K562 (cell line): ENCODE results near the gene DDX5. TPM values are rescaled to one million over a fixed set of nuclear protein-coding genes. Genes with fewer than 3 reads are reported as not detected.

ENCODE experiments used
- ARID1B ChIP-seq: fragments of 450-650 bp; IDR thresholded peaks from 2 replicates; pipeline ENCODE4 v1.6.1; 2016; ENCODE audit warnings: antibody characterized with exemption, mild to moderate bottlenecking, inconsistent platforms
- C11orf30 ChIP-seq: fragments of 450-650 bp; IDR thresholded peaks from 2 replicates; pipeline ENCODE4 v1.6.1; 2016; ENCODE audit warnings: low read depth, mild to moderate bottlenecking
- HDAC1 ChIP-seq, 2 experiments: fragments of 450-650 bp; IDR thresholded peaks; 2 replicates each; pipeline ENCODE4 v1.6.1; 2016 to 2017; ENCODE audit warnings: inconsistent platforms in 1 of 2, mild to moderate bottlenecking in 1 of 2, moderate library complexity in 1 of 2
- NR4A1 ChIP-seq, 2 experiments: fragments of 250-450 bp in 1 of 2; fragments of 450-650 bp in 1 of 2; sonication (Bioruptor Pico) in 1 of 2; IDR thresholded peaks; 2 replicates each; pipeline versions ENCODE4 v1.4.0 to v1.6.1; 2016 to 2020; ENCODE audit warnings: mild to moderate bottlenecking in 2 of 2, missing compliant biosample characterization in 1 of 2, missing genetic modification characterization in 1 of 2, moderate library complexity in 1 of 2
- SMARCE1 ChIP-seq: fragments of 450-650 bp; IDR thresholded peaks from 2 replicates; pipeline ENCODE4 v1.7.1; 2016; ENCODE audit warnings: mild to moderate bottlenecking
- polyA plus RNA-seq, 8 experiments: library from polyadenylated mRNA; depleted of rRNA in 4 of 8; stranded (reverse) in 5 of 8; unstranded in 3 of 8; fragments of >200 nt; fragmentation: Nextera tagmentation in 2 of 8; fragmentation: Illumina TruSeq in 1 of 8; extraction: Ambion mirVana in 2 of 8; extraction: Trizol in 1 of 8; gene quantifications; 2 replicates each; pipeline versions ENCODE4 v1.2.1 to v1.2.3, GENCODE V29; 2011 to 2014; ENCODE audit warnings: inconsistent platforms in 1 of 8, missing spikeins in 1 of 8
- total RNA-seq, 7 experiments: library from RNA; depleted of rRNA in 6 of 7; stranded (reverse); fragments of >200 nt in 6 of 7; fragmentation: Illumina TruSeq in 2 of 7; extraction: Trizol in 2 of 7; gene quantifications; 2 replicates each; pipeline versions ENCODE4 v1.2.1 to v1.2.3, GENCODE V29; 2011 to 2021; ENCODE audit warnings: low replicate concordance in 1 of 7
- TF ChIP-seq, protein P1 (sequence below): fragments of 250-450 bp; sonication (Bioruptor Pico); IDR thresholded peaks from 2 replicates; pipeline ENCODE4 v1.5.0; 2021; ENCODE audit warnings: mild to moderate bottlenecking, borderline replicate concordance

DDX5 gene
- total and polyA plus RNA-seq, 9 of the 15 experiments (the other 6 are each of a cell fraction or from before 2014, with no cell fraction given): 306 to 1,639 (median 604) TPM

DNA sequence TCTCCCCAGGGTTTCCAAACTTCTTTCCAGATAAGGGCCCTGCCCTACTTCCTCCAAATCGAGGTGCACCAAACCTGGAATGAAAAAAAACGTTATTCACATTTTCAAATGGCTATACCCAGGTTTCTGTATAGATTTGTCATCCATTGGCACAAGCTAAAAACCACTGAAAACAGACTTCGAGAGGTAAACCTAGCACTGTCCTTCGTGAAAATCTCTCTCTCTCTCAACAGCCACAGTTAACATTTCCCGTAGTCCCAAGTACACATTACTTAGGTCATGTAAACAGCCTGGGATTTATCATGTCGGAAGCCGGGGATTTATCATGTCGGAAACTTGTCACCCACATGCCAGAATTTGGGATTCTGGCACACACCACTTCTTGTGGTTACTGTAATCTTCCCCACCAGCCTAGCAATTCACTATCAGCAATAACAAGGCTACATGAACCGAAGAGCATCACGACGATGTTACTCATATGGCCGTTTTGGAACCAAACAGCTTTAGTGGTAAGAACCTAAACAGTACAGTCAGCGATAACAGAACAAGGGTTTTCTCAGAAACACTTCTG lies 1.2 kb downstream of the DDX5 start (continued):
- TF ChIP-seq, protein P1, sequence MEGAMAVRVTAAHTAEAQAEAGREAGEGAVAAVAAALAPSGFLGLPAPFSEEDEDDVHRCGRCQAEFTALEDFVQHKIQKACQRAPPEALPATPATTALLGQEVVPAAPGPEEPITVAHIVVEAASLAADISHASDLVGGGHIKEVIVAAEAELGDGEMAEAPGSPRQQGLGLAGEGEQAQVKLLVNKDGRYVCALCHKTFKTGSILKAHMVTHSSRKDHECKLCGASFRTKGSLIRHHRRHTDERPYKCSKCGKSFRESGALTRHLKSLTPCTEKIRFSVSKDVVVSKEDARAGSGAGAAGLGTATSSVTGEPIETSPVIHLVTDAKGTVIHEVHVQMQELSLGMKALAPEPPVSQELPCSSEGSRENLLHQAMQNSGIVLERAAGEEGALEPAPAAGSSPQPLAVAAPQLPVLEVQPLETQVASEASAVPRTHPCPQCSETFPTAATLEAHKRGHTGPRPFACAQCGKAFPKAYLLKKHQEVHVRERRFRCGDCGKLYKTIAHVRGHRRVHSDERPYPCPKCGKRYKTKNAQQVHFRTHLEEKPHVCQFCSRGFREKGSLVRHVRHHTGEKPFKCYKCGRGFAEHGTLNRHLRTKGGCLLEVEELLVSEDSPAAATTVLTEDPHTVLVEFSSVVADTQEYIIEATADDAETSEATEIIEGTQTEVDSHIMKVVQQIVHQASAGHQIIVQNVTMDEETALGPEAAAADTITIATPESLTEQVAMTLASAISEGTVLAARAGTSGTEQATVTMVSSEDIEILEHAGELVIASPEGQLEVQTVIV: no peak
- TF ChIP-seq SMARCE1: peak; percentile 13; the same call in 1 of the 2 replicates
- TF ChIP-seq ARID1B: peak; percentile 75
- TF ChIP-seq NR4A1 (CRISPR knock-in tag; IDR thresholded peaks at IDR 0.05): no peak
- peak; percentile 39; the same call in 1 of the 2 replicates for TF ChIP-seq NR4A1 (tag; IDR thresholded peaks at IDR 0.05)
- TF ChIP-seq C11orf30: peak; percentile 83
- TF ChIP-seq HDAC1 (IDR thresholded peaks at IDR 0.05): peak in 1 of 2 experiments; percentile 22; a peak in 1 of 4 replicates
